PC-3 (cell line): Measurements from ENCODE around the gene ACVR2A. TPM values are rescaled to one million over a fixed set of nuclear protein-coding genes. Genes with fewer than 3 reads are reported as not detected.

Experiments
- ATAC-seq: fragments of 200-7000 bp; cut with Tn5 transposase; 2 replicates; pipeline ENCODE4 v1.9.1; 2020; ENCODE audit warnings: mild to moderate bottlenecking, moderate library complexity
- BruUV-seq: library from RNA; stranded (reverse); fragments of 400-500 nt; replicated peaks from 2 replicates; lab custom pipeline; 2021; lab: Mats Ljungman, UMichigan
- CTCF ChIA-PET: fragments of 300-600 bp; sonication (Branson Sonifier 250); formaldehyde crosslinking; loops from one replicate; lab custom pipeline; 2022; ENCODE audit warnings: antibody characterized with exemption; lab: Charles Lee
- POLR2A ChIA-PET: fragments of 300-600 bp; sonication (Branson Sonifier 250); formaldehyde crosslinking; loops from one replicate; lab custom pipeline; 2022; ENCODE audit warnings: antibody characterized with exemption; ENCODE audit not compliant: unreplicated experiment; lab: Charles Lee
- DNase-seq: peaks from one replicate; pipeline ENCODE4 v3.0.0-alpha.2; 2015
- H2AFZ ChIP-seq: fragments of 300-600 bp; sonication (generic); 2 replicates; pipeline ENCODE4 v1.6.0; 2016; ENCODE audit warnings: antibody characterized with exemption, low read length
- H3F3A ChIP-seq: fragments of 300-600 bp; sonication (generic); one replicate; pipeline ENCODE4 v1.6.0; 2017; ENCODE audit warnings: antibody characterized with exemption, low read length, control low read depth, mild to moderate bottlenecking; ENCODE audit not compliant: unreplicated experiment
- H3K27ac ChIP-seq: fragments of 300-600 bp; sonication (generic); 2 replicates; pipeline ENCODE4 v1.5.1; 2016; ENCODE audit warnings: mild to moderate bottlenecking, low read length
- H3K27me3 ChIP-seq: fragments of 300-600 bp; sonication (generic); 2 replicates; pipeline ENCODE4 v1.6.1; 2016; ENCODE audit warnings: low read length, mixed read lengths
- H3K36me3 ChIP-seq: fragments of 300-600 bp; sonication (generic); 2 replicates; pipeline ENCODE4 v1.6.1; 2016; ENCODE audit warnings: low read depth, mixed run types, low read length, mixed read lengths
- H3K4me1 ChIP-seq: fragments of 300-600 bp; sonication (generic); 2 replicates; pipeline ENCODE4 v1.5.1; 2016; ENCODE audit warnings: low read length; ENCODE audit not compliant: insufficient read depth
- H3K4me2 ChIP-seq: fragments of 300-600 bp; sonication (generic); 2 replicates; pipeline ENCODE4 v1.6.0; 2016; ENCODE audit warnings: low read length
- H3K4me3 ChIP-seq: fragments of 300-600 bp; sonication (generic); 2 replicates; pipeline ENCODE4 v1.5.1; 2016; ENCODE audit warnings: mild to moderate bottlenecking, low read length, mixed read lengths
- H3K79me2 ChIP-seq: fragments of 300-600 bp; sonication (generic); 2 replicates; pipeline ENCODE4 v1.6.1; 2017; ENCODE audit warnings: low read length, mixed read lengths
- H3K9ac ChIP-seq: fragments of 300-600 bp; sonication (generic); 2 replicates; pipeline ENCODE4 v1.6.0; 2016; ENCODE audit warnings: mild to moderate bottlenecking, low read length
- H3K9me2 ChIP-seq: fragments of 300-600 bp; sonication (generic); replicated peaks from 2 replicates; pipeline ENCODE4 v1.6.1; 2016; ENCODE audit warnings: mixed run types, low read length, mixed read lengths
- H3K9me3 ChIP-seq: fragments of 300-600 bp; sonication (generic); 2 replicates; pipeline ENCODE4 v1.6.1; 2016; ENCODE audit warnings: low read length, mixed read lengths
- H4K20me1 ChIP-seq: fragments of 300-600 bp; sonication (generic); 2 replicates; pipeline ENCODE4 v1.6.1; 2016; ENCODE audit warnings: low read length, mixed read lengths
- EZH2 ChIP-seq: fragments of 300-600 bp; sonication (generic); IDR thresholded peaks from one replicate; pipeline ENCODE4 v1.6.1; 2017; ENCODE audit warnings: antibody characterized with exemption, mild to moderate bottlenecking, low read length; ENCODE audit not compliant: unreplicated experiment
- EZH2phosphoT487 ChIP-seq: fragments of 300-600 bp; sonication (generic); IDR thresholded peaks from 2 replicates; pipeline ENCODE4 v1.6.1; 2018; ENCODE audit warnings: mild to moderate bottlenecking, antibody characterized with exemption, low read length, borderline replicate concordance
- intact Hi-C: fragments of 100-400 bp; cut with micrococcal nuclease; formaldehyde crosslinking; loops from 2 replicates; pipeline ENCODE4 v1.9.0; 2023
- total RNA-seq: library from RNA; depleted of rRNA; stranded (reverse); fragments of >200 nt; gene quantifications from 2 replicates; pipeline ENCODE4 v1.2.3, GENCODE V29; 2014
- TF ChIP-seq, protein P1 (sequence below): fragments of 300-600 bp; sonication (generic); conservative IDR thresholded peaks from 2 replicates; pipeline ENCODE4 v1.5.1; 2017; ENCODE audit warnings: antibody characterized with exemption, low read depth, mild to moderate bottlenecking, low read length

The ACVR2A gene
- total RNA-seq, 1 experiment from 2014 or later = 6.5 TPM

DNA sequence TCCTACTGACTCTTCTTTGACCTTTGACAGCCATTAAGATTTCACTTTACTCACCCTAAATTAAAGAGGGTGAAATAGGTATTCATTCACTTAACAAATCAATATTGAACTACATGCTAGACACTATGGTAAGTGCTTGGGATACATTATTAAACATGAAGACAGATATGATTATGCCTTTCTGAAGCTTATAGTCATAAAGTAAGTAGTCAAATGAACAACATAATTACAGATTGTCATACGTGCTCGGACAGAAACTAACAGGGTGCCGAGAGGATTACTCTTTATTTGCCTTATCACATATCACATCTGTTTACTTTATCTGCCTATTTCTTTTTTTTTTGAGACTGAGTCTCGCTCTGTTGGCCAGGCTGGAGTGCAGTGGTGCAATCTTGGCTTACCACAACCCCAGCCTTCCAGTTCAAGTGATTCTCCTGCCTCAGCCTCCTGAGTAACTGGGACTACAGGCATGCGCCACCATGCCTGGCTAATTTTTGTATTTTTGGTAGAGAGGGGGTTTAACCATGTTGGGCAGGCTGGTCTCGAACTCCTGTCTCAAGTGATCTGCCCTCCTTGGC, 9.8 kb downstream of the ACVR2A start:
- ChIA-PET CTCF (no interaction called here), POLR2A (no interaction called here)
- peaks cover 99% of the 10 kb centered on the region for H3K79me2 ChIP-seq

DNA sequence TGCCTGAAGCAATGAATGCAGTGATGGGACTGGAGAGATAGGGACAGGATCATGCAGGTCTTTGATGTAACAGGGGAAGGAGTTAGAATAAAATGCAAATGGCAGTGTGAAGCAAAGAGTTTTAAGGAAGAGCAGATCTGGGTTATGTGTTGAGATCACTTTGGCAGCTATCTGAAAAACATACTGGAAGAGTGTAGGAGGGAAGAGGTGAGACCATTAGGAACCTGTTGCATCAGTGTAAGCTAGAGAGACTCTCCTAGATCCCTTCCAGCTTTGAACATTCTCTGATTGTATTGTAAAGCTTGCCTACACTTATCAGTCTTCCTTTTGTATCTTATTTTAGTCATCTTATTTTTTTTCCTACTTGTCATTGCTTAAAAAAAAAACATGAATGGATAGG, 10.5 kb downstream of the ACVR2A start:
- H3K79me2 ChIP-seq = peaks cover 99% of the 10 kb centered on the region

More for the DNA sequence above, 9.8 kb downstream of the ACVR2A start:
- no peaks in the 10 kb centered on the region for H3K9me2 ChIP-seq
- H4K20me1 ChIP-seq = peaks cover 12% of the 10 kb centered on the region; the same call in 1 of the 2 replicates
- BruUV-seq = no TSS peak
- no peak for DNase-seq
- ATAC-seq = no peak
- H3K9ac ChIP-seq = no peak overlapping the region
- no peaks in the 10 kb centered on the region for H3K36me3 ChIP-seq
- no peak overlapping the region for H2AFZ ChIP-seq
- no peak overlapping the region for H3K4me3 ChIP-seq
- H3K4me2 ChIP-seq = no peak overlapping the region
- H3K4me1 ChIP-seq = no peaks in the 10 kb centered on the region; the same call in 1 of the 2 replicates
- intact Hi-C loops = no loop called here
- H3K9me3 ChIP-seq = no peaks in the 10 kb centered on the region
- H3K27ac ChIP-seq = no peak overlapping the region
- no peaks in the 10 kb centered on the region for H3F3A ChIP-seq
- H3K27me3 ChIP-seq = no peaks in the 10 kb centered on the region
- TF ChIP-seq, protein P1, sequence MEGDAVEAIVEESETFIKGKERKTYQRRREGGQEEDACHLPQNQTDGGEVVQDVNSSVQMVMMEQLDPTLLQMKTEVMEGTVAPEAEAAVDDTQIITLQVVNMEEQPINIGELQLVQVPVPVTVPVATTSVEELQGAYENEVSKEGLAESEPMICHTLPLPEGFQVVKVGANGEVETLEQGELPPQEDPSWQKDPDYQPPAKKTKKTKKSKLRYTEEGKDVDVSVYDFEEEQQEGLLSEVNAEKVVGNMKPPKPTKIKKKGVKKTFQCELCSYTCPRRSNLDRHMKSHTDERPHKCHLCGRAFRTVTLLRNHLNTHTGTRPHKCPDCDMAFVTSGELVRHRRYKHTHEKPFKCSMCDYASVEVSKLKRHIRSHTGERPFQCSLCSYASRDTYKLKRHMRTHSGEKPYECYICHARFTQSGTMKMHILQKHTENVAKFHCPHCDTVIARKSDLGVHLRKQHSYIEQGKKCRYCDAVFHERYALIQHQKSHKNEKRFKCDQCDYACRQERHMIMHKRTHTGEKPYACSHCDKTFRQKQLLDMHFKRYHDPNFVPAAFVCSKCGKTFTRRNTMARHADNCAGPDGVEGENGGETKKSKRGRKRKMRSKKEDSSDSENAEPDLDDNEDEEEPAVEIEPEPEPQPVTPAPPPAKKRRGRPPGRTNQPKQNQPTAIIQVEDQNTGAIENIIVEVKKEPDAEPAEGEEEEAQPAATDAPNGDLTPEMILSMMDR = no peak
- no peak for TF ChIP-seq EZH2
- no peak for TF ChIP-seq EZH2phosphoT487

More for the DNA sequence above, 10.5 kb downstream of the ACVR2A start:
- DNase-seq (no peak), ATAC-seq (no peak)
- H3K27ac ChIP-seq = no peak overlapping the region
- no peaks in the 10 kb centered on the region for H3K9me3 ChIP-seq
- no TSS peak for BruUV-seq
- no peaks in the 10 kb centered on the region for H3F3A ChIP-seq
- H3K4me1 ChIP-seq = no peaks in the 10 kb centered on the region; the same call in 1 of the 2 replicates
- H3K4me2 ChIP-seq = no peak overlapping the region
- CTCF ChIA-PET = no interaction called here
- no peaks in the 10 kb centered on the region for H3K27me3 ChIP-seq
- H3K36me3 ChIP-seq = no peaks in the 10 kb centered on the region
- no peak overlapping the region for H2AFZ ChIP-seq
- TF ChIP-seq EZH2 = no peak
- TF ChIP-seq, protein P1 = no peak
- no peak for TF ChIP-seq EZH2phosphoT487
- POLR2A ChIA-PET = no interaction called here
- intact Hi-C loops = no loop called here
- no peak overlapping the region for H3K9ac ChIP-seq
- no peaks in the 10 kb centered on the region for H3K9me2 ChIP-seq
- H4K20me1 ChIP-seq = peaks cover 12% of the 10 kb centered on the region; the same call in 1 of the 2 replicates
- H3K4me3 ChIP-seq = no peak overlapping the region
